Mesodermal cell (in vitro differentiated cells): ENCODE data around the gene SLC25A12.

Experiments used
- H3K27ac ChIP-seq: 2 replicates; pipeline ENCODE4 v1.7.0; 2013; ENCODE audit warnings: mild to moderate bottlenecking, low read depth, low read length, moderate library complexity; ENCODE audit not compliant: severe bottlenecking
- H3K36me3 ChIP-seq: 2 replicates; pipeline ENCODE4 v1.7.1; 2013; ENCODE audit warnings: mild to moderate bottlenecking, low read length, moderate library complexity; ENCODE audit not compliant: control insufficient read depth, insufficient read depth
- H3K4me1 ChIP-seq: one replicate; pipeline ENCODE4 v1.7.1; 2013; ENCODE audit warnings: mild to moderate bottlenecking, low read length; ENCODE audit not compliant: insufficient read depth, control insufficient read depth, poor library complexity, severe bottlenecking
- H3K4me3 ChIP-seq: 2 replicates; pipeline ENCODE4 v1.7.0; 2013; ENCODE audit warnings: low read length, control low read depth, mild to moderate bottlenecking; ENCODE audit not compliant: insufficient read depth, poor library complexity, severe bottlenecking; ENCODE audit errors: extremely low read depth
- H3K9me3 ChIP-seq: 2 replicates; pipeline ENCODE4 v1.7.1; 2013; ENCODE audit warnings: mild to moderate bottlenecking, low read length, moderate library complexity; ENCODE audit not compliant: control insufficient read depth
- WGBS, 2 experiments: methylation state at CpG; one replicate each; pipeline ENCODE4 v1.1.5; 2013; ENCODE audit warnings: missing lambda C conversion rate in 2 of 2; ENCODE audit not compliant: insufficient coverage in 2 of 2; 5-methylcytosine and 5-hydroxymethylcytosine counted together

The SLC25A12 gene

GRCh38 chr2:171889333-171889732 lies 4.7 kb downstream of the SLC25A12 start:
- Histone ChIP-seq H3K27ac (no peak overlapping the region), H3K9me3 (no peaks in the 10 kb centered on the region), H3K36me3 (no peaks in the 10 kb centered on the region), H3K4me3 (no peak overlapping the region), H3K4me1 (no peaks in the 10 kb centered on the region)
- WGBS, 2 experiments: 84 to 100% methylated on average over 2 of the region's 2 CpGs

- Histone ChIP-seq H3K9me3 (no peaks in the 10 kb centered on the region), H3K27ac (no peak overlapping the region), H3K4me1 (no peaks in the 10 kb centered on the region), H3K36me3 (no peaks in the 10 kb centered on the region), H3K4me3 (no peak overlapping the region)
- 88 to 95% methylated on average over 4 of the region's 5 CpGs for WGBS, 2 experiments
Measured at GRCh38 chr2:171883275-171883893, 10.7 kb downstream of the SLC25A12 start.

GRCh38 chr2:171882089-171882769 lies 11.8 kb downstream of the SLC25A12 start:
- H3K36me3 ChIP-seq: no peaks in the 10 kb centered on the region
- WGBS, 2 experiments: 100% methylated on average over 1 of the region's 2 CpGs; no CpG with 5 or more reads in 1 of the 2 experiments
- no peak overlapping the region for H3K4me3 ChIP-seq
- H3K4me1 ChIP-seq: no peaks in the 10 kb centered on the region
- no peaks in the 10 kb centered on the region for H3K9me3 ChIP-seq
- no peak overlapping the region for H3K27ac ChIP-seq

- Histone ChIP-seq H3K9me3 (no peaks in the 10 kb centered on the region), H3K4me3 (no peak overlapping the region), H3K27ac (no peak overlapping the region), H3K36me3 (no peaks in the 10 kb centered on the region), H3K4me1 (no peaks in the 10 kb centered on the region)
- WGBS, 2 experiments: no CpG with 5 or more reads among the region's 3 CpGs
Measured at GRCh38 chr2:171880774-171881173, 13.3 kb downstream of the SLC25A12 start.

GRCh38 chr2:171879865-171880264 lies 14.2 kb downstream of the SLC25A12 start:
- no peak overlapping the region for H3K4me3 ChIP-seq
- no peaks in the 10 kb centered on the region for H3K36me3 ChIP-seq
- WGBS, 2 experiments: no CpG with 5 or more reads among the region's 1 CpG
- H3K4me1 ChIP-seq: no peaks in the 10 kb centered on the region
- H3K9me3 ChIP-seq: no peaks in the 10 kb centered on the region
- no peak overlapping the region for H3K27ac ChIP-seq

DNA sequence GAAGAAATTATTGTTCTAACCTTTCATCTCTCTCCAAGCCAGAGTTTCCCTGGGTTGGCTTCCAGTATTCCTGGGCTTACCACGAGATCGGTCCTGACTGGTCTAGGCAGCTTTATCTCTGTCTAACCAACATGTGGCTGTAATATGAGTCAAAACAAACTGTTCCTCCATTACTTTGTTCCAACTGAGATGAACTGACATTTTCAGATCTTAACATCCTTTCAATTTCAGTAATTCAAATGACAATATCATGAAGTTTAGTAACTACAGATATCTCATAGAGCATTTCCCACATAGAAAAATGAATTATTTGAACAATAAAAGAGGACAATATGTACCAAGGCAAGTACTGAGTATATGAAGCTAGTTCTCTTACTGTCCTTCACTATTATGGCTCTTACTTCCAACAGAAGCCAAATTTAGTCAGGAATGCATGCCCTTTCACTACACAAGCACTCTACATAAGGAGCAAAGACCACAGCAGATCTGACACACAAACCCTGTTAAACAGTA lies 15.5 kb downstream of the SLC25A12 start:
- Histone ChIP-seq H3K36me3 (no peaks in the 10 kb centered on the region), H3K9me3 (no peaks in the 10 kb centered on the region), H3K27ac (no peak overlapping the region), H3K4me1 (no peaks in the 10 kb centered on the region), H3K4me3 (no peak overlapping the region)
- 65 to 92% methylated on average over 2 of the region's 2 CpGs for WGBS, 2 experiments

DNA sequence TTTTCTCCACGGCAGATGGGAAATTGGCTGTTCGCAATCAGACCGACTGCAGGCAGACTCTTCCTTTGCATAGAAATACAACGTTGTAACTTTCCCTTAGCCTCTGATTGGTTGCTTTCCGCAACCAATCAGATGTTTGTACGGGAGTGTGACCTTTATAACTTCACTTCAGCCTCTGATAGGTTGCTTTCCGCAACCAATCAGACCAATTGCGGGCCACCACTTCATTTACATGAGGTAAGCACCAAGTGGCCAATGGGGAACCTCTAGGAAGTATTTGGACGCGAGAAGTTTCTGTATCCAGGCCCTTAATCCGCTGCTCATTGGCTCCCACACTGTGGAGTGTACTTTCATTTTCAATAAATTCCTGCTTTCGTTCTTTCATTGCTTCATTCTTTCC lies 19.1 kb downstream of the SLC25A12 start:
- Histone ChIP-seq H3K27ac (no peak overlapping the region), H3K4me3 (no peak overlapping the region), H3K4me1 (no peaks in the 10 kb centered on the region), H3K36me3 (no peaks in the 10 kb centered on the region), H3K9me3 (no peaks in the 10 kb centered on the region)
- 84 to 88% methylated on average over 11 to 12 of the region's 12 CpGs for WGBS, 2 experiments

- Histone ChIP-seq H3K36me3 (no peaks in the 10 kb centered on the region), H3K4me3 (no peak overlapping the region), H3K4me1 (no peaks in the 10 kb centered on the region), H3K9me3 (no peaks in the 10 kb centered on the region), H3K27ac (no peak overlapping the region)
- 50 to 71% methylated on average over 1 of the region's 1 CpG for WGBS, 2 experiments
Measured at GRCh38 chr2:171874517-171874916, 19.5 kb downstream of the SLC25A12 start.

DNA sequence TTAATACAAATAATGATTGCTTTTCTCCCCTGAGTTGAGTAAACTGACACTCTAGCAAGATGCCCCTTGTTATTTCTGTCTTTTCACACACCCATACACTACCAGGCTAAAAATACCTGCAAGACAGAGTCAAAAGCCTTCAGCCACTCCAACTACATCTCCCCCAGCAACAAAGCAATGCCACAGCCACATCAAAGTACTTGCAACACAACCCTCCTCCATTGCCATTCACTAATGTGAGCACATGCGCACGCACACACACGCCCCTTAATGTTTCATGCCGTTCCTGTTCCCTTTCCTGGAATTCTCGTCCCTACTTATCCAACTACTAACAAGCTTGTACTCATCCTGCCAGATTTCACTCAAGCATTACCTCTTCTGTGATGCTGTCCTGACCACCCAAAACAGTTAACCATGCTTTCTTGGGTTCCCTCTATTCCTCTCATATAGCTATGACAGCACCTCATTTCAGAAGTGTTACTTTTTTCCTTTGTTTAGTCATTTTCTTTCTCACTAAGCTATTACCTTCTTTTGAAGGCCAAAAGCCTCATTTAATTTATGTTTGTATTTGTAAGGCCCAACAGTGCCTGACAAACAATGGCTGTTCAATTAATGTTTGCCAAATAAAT lies 29.6 kb downstream of the SLC25A12 start:
- Histone ChIP-seq H3K4me3 (no peak overlapping the region), H3K27ac (no peak overlapping the region), H3K9me3 (peaks cover 4% of the 10 kb centered on the region), H3K36me3 (no peaks in the 10 kb centered on the region), H3K4me1 (no peaks in the 10 kb centered on the region)
- WGBS, 2 experiments: 94 to 95% methylated on average over 5 of the region's 5 CpGs

GRCh38 chr2:171862501-171862900 lies 31.5 kb downstream of the SLC25A12 start:
- no peak overlapping the region for H3K27ac ChIP-seq
- no peaks in the 10 kb centered on the region for H3K36me3 ChIP-seq
- H3K4me3 ChIP-seq: no peak overlapping the region
- WGBS, 2 experiments: no CpG with 5 or more reads among the region's 3 CpGs
- H3K4me1 ChIP-seq: no peaks in the 10 kb centered on the region
- H3K9me3 ChIP-seq: no peaks in the 10 kb centered on the region
